SU-DHL-6 (cell line): ENCODE data around the gene FREY1.

Experiments
- H2AFZ ChIP-seq: fragments of 200-600 bp; sonication (generic); 2 replicates; pipeline ENCODE4 v1.6.1; 2014; ENCODE audit warnings: low read depth, mild to moderate bottlenecking, moderate library complexity, mixed read lengths, antibody characterized with exemption, low read length; ENCODE audit not compliant: severe bottlenecking
- H3F3A ChIP-seq: fragments of 200-600 bp; shearing (Covaris generic); 2 replicates; pipeline ENCODE4 v1.6.0; 2016; ENCODE audit warnings: antibody characterized with exemption, mild to moderate bottlenecking; ENCODE audit not compliant: insufficient read depth
- H3K27ac ChIP-seq: fragments of 200-600 bp; sonication (generic); 2 replicates; pipeline ENCODE4 v1.5.1; 2016; ENCODE audit warnings: low read depth, mild to moderate bottlenecking, low read length, moderate library complexity, mixed read lengths
- H3K27me3 ChIP-seq: fragments of 200-600 bp; sonication (generic), shearing (Covaris generic); 2 replicates; pipeline ENCODE4 v1.6.0; 2014; ENCODE audit warnings: mild to moderate bottlenecking, low read length
- H3K36me3 ChIP-seq: fragments of 200-600 bp; sonication (generic); 2 replicates; pipeline ENCODE4 v1.6.1; 2014; ENCODE audit warnings: mild to moderate bottlenecking, low read length, mixed read lengths
- H3K4me2 ChIP-seq: fragments of 300-600, 200-600 bp; shearing (Covaris generic), sonication (generic); 2 replicates; pipeline ENCODE4 v1.6.0; 2014; ENCODE audit warnings: low read length, low read depth, mild to moderate bottlenecking; ENCODE audit not compliant: poor library complexity, severe bottlenecking
- H3K4me3 ChIP-seq: fragments of 200-600 bp; sonication (generic); 2 replicates; pipeline ENCODE4 v1.5.1; 2014; ENCODE audit warnings: antibody characterized with exemption, low read length, mild to moderate bottlenecking, mixed read lengths; ENCODE audit not compliant: insufficient read depth, poor library complexity, severe bottlenecking
- H3K79me2 ChIP-seq: fragments of 200-600 bp; sonication (generic); 2 replicates; pipeline ENCODE4 v1.6.1; 2014; ENCODE audit warnings: mild to moderate bottlenecking, low read length, moderate library complexity; ENCODE audit not compliant: insufficient read depth
- H3K9ac ChIP-seq: fragments of 200-600 bp; sonication (generic); 2 replicates; pipeline ENCODE4 v1.7.0; 2014; ENCODE audit warnings: mild to moderate bottlenecking, low read length
- H3K9me2 ChIP-seq: fragments of 200-600 bp; sonication (generic); replicated peaks from 2 replicates; pipeline ENCODE4 v1.6.1; 2014; ENCODE audit warnings: low read length; ENCODE audit not compliant: insufficient read depth
- H3K9me3 ChIP-seq: fragments of 200-600 bp; sonication (generic); 2 replicates; pipeline ENCODE4 v1.6.1; 2014; ENCODE audit warnings: low read length, mixed read lengths; ENCODE audit not compliant: insufficient read depth
- H4K20me1 ChIP-seq: fragments of 200-600 bp; sonication (generic); 2 replicates; pipeline ENCODE4 v1.6.1; 2014; ENCODE audit warnings: low read depth, mild to moderate bottlenecking, antibody characterized with exemption, low read length, moderate library complexity, mixed read lengths
- CTCF ChIP-seq: fragments of 200-600 bp; sonication (generic); IDR thresholded peaks from one replicate; pipeline ENCODE4 v1.5.1; 2017; ENCODE audit warnings: antibody characterized with exemption, mild to moderate bottlenecking, low read length, moderate library complexity; ENCODE audit not compliant: insufficient read depth, poor library complexity, severe bottlenecking
- EZH2phosphoT487 ChIP-seq: fragments of 200-600 bp; sonication (generic), shearing (Covaris generic); conservative IDR thresholded peaks from 2 replicates; pipeline ENCODE4 v1.6.1; 2018; ENCODE audit warnings: mild to moderate bottlenecking, antibody characterized with exemption, low read length, moderate library complexity, mixed read lengths

FREY1 gene

DNA sequence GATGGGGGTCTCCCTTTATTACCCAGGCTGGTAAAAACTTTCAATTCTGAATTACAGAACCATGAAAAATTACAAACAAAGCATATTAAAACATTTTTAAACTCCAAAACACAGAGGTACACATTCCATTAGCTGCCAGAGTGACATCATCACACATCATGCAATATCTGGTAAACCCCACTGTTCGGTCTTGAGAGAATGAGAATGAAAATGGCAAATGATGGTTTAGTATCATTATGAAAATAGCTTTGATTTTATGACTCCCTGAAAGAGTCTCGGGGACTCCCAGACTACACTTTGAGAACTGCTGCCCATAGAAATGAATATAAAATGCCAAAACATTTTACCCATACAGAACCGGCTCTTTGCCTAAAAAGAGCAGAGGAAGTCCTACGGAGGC is 34.2 kb upstream of the FREY1 start:
- Histone ChIP-seq H3K27ac (no peak overlapping the region), H3K9me3 (no peaks in the 10 kb centered on the region), H3K27me3 (no peaks in the 10 kb centered on the region), H3K36me3 (no peaks in the 10 kb centered on the region), H3F3A (peaks cover 15% of the 10 kb centered on the region), H3K9ac (no peak overlapping the region), H3K79me2 (no peaks in the 10 kb centered on the region), H4K20me1 (no peaks in the 10 kb centered on the region), H3K9me2 (no peaks in the 10 kb centered on the region), H3K4me3 (no peak overlapping the region), H2AFZ (no peak overlapping the region), H3K4me2 (no peak overlapping the region)
- TF ChIP-seq EZH2phosphoT487 (no peak), CTCF (no peak)

DNA sequence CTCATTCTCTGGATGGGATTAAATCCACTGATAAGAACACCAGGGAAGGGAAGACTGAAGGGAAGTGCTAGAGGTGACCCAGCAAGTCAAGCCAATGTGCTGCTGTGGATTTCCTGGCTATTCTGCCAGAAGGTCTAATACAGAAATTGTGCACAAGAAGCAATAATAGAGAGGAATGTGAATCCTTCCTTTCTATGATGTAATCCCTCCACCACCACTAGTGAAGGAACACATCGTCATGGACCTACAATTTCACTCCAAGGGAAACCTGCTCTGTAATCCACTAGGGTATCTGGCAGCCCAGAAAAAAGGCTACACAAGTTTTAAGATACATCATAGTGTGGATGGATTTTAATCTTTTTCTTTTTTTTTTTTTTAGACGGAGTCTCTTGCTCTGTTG is 32.8 kb upstream of the FREY1 start:
- Histone ChIP-seq H3K79me2 (no peaks in the 10 kb centered on the region), H3K9me2 (no peaks in the 10 kb centered on the region), H4K20me1 (no peaks in the 10 kb centered on the region), H3K4me3 (no peak overlapping the region), H3K4me2 (no peak overlapping the region), H3K9me3 (no peaks in the 10 kb centered on the region), H3K27ac (peak overlapping the region; percentile 69), H3K9ac (no peak overlapping the region), H3K36me3 (no peaks in the 10 kb centered on the region), H3K27me3 (no peaks in the 10 kb centered on the region), H3F3A (peaks cover 23% of the 10 kb centered on the region), H2AFZ (no peak overlapping the region)
- TF ChIP-seq CTCF = no peak

DNA sequence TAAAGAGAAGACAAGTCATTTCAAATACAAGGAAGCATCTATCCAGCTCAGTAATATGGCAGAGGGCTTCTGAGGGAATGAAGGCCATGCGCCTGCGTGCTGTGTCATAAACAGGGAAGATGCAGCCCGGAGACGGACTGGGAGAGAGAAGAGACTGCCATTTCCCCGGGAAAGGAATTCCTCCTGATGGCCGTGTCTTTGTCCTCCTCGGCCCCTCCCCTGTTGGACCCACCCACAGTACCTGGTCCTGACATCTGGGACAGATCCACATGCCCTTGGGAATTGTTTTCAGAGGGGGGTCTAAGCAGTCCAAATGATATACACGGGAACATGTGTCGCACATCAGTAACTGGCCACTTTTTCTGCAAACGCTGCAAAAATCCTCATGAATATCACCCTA is 30.8 kb upstream of the FREY1 start:
- H3F3A ChIP-seq = peaks cover 29% of the 10 kb centered on the region
- TF ChIP-seq CTCF (no peak), EZH2phosphoT487 (no peak)
- peak overlapping the region; percentile 27 for H2AFZ ChIP-seq
- no peaks in the 10 kb centered on the region for H3K9me3 ChIP-seq
- H3K79me2 ChIP-seq = 0 out of 2 replicates have a peak, but pooled peaks cover 1% of the 10 kb centered on the region
- peak overlapping the region; percentile 57 for H3K4me2 ChIP-seq
- H3K27me3 ChIP-seq = no peaks in the 10 kb centered on the region
- H3K27ac ChIP-seq = peak overlapping the region; percentile 79
- no peaks in the 10 kb centered on the region for H4K20me1 ChIP-seq
- H3K4me3 ChIP-seq = peak overlapping the region; percentile 19
- H3K9ac ChIP-seq = peak overlapping the region; percentile 45
- no peaks in the 10 kb centered on the region for H3K36me3 ChIP-seq
- no peaks in the 10 kb centered on the region for H3K9me2 ChIP-seq
